Naive thymus-derived CD8-positive, alpha-beta T cell (primary cell): ENCODE results near the gene VTI1A. TPM values are rescaled to one million over a fixed set of nuclear protein-coding genes. Genes with fewer than 3 reads are reported as not detected.
"Not testable (repeated sequence)": the region's sequence is repeated elsewhere in the genome, so short reads cannot be mapped to it uniquely, and the experiment has no call there.

ENCODE experiments used
- ATAC-seq, 2 donors: fragments of 150-1000 bp; cut with Tn5 transposase in 1 of 2; sonication (Bioruptor Pico), chemical (Tn5 transposase) in 1 of 2; 1 replicate in 1 of 2; 2 replicates in 1 of 2; pipeline ENCODE4 v1.10.0; 2021; ENCODE audit warnings: mild to moderate bottlenecking in 2 of 2, moderate library complexity in 2 of 2
- POLR2A ChIA-PET: fragments of 350-600 bp; sonication (Branson Sonifier 250); formaldehyde crosslinking; loops from one replicate; lab custom pipeline; 2021; ENCODE audit warnings: antibody characterized with exemption; lab: Charles Lee
- DNase-seq, 10 donors: peaks; one replicate each; pipeline versions ENCODE4 v3.0.0 to v3.0.0-alpha.2; 2020 to 2022
- H3K27ac Mint-ChIP-seq, 10 donors: one replicate each; pipeline ENCODE4 v1.8.0; 2020 to 2022; ENCODE audit warnings: mild to moderate bottlenecking in 10 of 10, mixed read lengths in 10 of 10, moderate library complexity in 4 of 10, inconsistent platforms in 1 of 10
- H3K27me3 Mint-ChIP-seq, 5 donors: one replicate each; pipeline ENCODE4 v1.8.0; 2021 to 2022; ENCODE audit warnings: mixed read lengths in 5 of 5
- H3K36me3 Mint-ChIP-seq, 3 donors: one replicate each; pipeline ENCODE4 v1.8.0; 2020 to 2022; ENCODE audit warnings: mixed read lengths in 3 of 3, mild to moderate bottlenecking in 2 of 3, inconsistent platforms in 1 of 3
- H3K4me1 Mint-ChIP-seq, 4 donors: one replicate each; pipeline ENCODE4 v1.8.0; 2021 to 2022; ENCODE audit warnings: mixed read lengths in 4 of 4
- H3K4me3 Mint-ChIP-seq, 10 donors: one replicate each; pipeline ENCODE4 v1.8.0; 2020 to 2022; ENCODE audit warnings: mild to moderate bottlenecking in 10 of 10, mixed read lengths in 10 of 10, moderate library complexity in 6 of 10, inconsistent platforms in 1 of 10
- H3K9me3 Mint-ChIP-seq, 9 donors: one replicate each; pipeline ENCODE4 v1.8.0; 2020 to 2022; ENCODE audit warnings: mixed read lengths in 9 of 9, mild to moderate bottlenecking in 3 of 9, inconsistent platforms in 1 of 9, moderate library complexity in 1 of 9
- polyA plus RNA-seq, 3 donors: library from polyadenylated mRNA; unstranded; fragments of 300-500 nt; fragmentation: Illumina TruSeq; gene quantifications; one replicate each; pipeline ENCODE4 v1.2.3, GENCODE V29; 2021
- total RNA-seq, 8 experiments: library from RNA in 2 of 8; stranded (reverse) in 2 of 8; gene quantifications; one replicate each; pipeline ENCODE4 v1.2.3 and lab custom pipeline; 2021 to 2026

The VTI1A gene
- total and polyA plus RNA-seq, 5 experiments from 2014 or later, result 24.4 to 42.7 (median 30.2) TPM

- no peak overlapping the region for H3K27ac Mint-ChIP-seq
- H3K9me3 Mint-ChIP-seq, result peaks cover 9 to 43% (median 27%) of the 10 kb centered on the region in 9 donors
- peaks cover 0 to 15% (median 0%) of the 10 kb centered on the region in 4 donors for H3K4me1 Mint-ChIP-seq
- H3K4me3 Mint-ChIP-seq, result no peak overlapping the region
- DNase-seq (no peak), ATAC-seq (no peak)
- POLR2A ChIA-PET, result no interaction called here
- no peaks in the 10 kb centered on the region for H3K27me3 Mint-ChIP-seq
- H3K36me3 Mint-ChIP-seq, result peaks cover 3 to 29% (median 13%) of the 10 kb centered on the region in 3 donors
Observed at GRCh38 chr10:112848228-112848627, 401.2 kb downstream of the VTI1A start.

GRCh38 chr10:112848868-112849430, 401.9 kb downstream of the VTI1A start:
- ATAC-seq, result no peak
- no peak overlapping the region for H3K27ac Mint-ChIP-seq
- H3K36me3 Mint-ChIP-seq, result peaks cover 3 to 26% (median 21%) of the 10 kb centered on the region in 3 donors
- peaks cover 0 to 17% (median 0%) of the 10 kb centered on the region in 4 donors for H3K4me1 Mint-ChIP-seq
- H3K4me3 Mint-ChIP-seq, result no peak overlapping the region
- peaks cover 9 to 43% (median 27%) of the 10 kb centered on the region in 9 donors for H3K9me3 Mint-ChIP-seq
- POLR2A ChIA-PET, result no interaction called here
- no peaks in the 10 kb centered on the region for H3K27me3 Mint-ChIP-seq
- DNase-seq, result no peak

GRCh38 chr10:112849546-112849945, 402.5 kb downstream of the VTI1A start:
- ATAC-seq (no peak), DNase-seq (no peak)
- Mint-ChIP-seq H3K4me1 (peaks cover 0 to 17% (median 0%) of the 10 kb centered on the region in 4 donors), H3K9me3 (peaks cover 9 to 42% (median 26%) of the 10 kb centered on the region in 9 donors), H3K27ac (no peak overlapping the region), H3K36me3 (peaks cover 3 to 30% (median 26%) of the 10 kb centered on the region in 3 donors), H3K4me3 (no peak overlapping the region), H3K27me3 (no peaks in the 10 kb centered on the region)
- POLR2A ChIA-PET, result no interaction called here

GRCh38 chr10:112851181-112851580, 404.2 kb downstream of the VTI1A start:
- no peak for DNase-seq
- H3K9me3 Mint-ChIP-seq, result peaks cover 7 to 28% (median 18%) of the 10 kb centered on the region in 9 donors
- no peak for ATAC-seq
- POLR2A ChIA-PET, result no interaction called here
- no peak overlapping the region for H3K27ac Mint-ChIP-seq
- peaks cover 0 to 17% (median 0%) of the 10 kb centered on the region in 4 donors for H3K4me1 Mint-ChIP-seq
- peaks cover 3 to 29% (median 23%) of the 10 kb centered on the region in 3 donors for H3K36me3 Mint-ChIP-seq
- H3K27me3 Mint-ChIP-seq, result no peaks in the 10 kb centered on the region
- no peak overlapping the region for H3K4me3 Mint-ChIP-seq

- POLR2A ChIA-PET, result no interaction called here
Observed at GRCh38 chr10:112851588-112852211, 404.7 kb downstream of the VTI1A start.

GRCh38 chr10:112852306-112852705, 405.3 kb downstream of the VTI1A start:
- Mint-ChIP-seq H3K4me3 (no peak overlapping the region), H3K9me3 (peaks cover 4 to 26% (median 17%) of the 10 kb centered on the region in 9 donors), H3K36me3 (peaks cover 3 to 28% (median 20%) of the 10 kb centered on the region in 3 donors), H3K27ac (peak overlapping the region in 1 of 10 donors; percentile 19), H3K27me3 (no peaks in the 10 kb centered on the region), H3K4me1 (peaks cover 0 to 17% (median 0%) of the 10 kb centered on the region in 4 donors)
- no peak for DNase-seq
- ATAC-seq, result no peak
- POLR2A ChIA-PET, result no interaction called here

More at GRCh38 chr10:112851588-112852211, 404.7 kb downstream of the VTI1A start:
- ATAC-seq (no peak), DNase-seq (no peak)
- Mint-ChIP-seq H3K27me3 (no peaks in the 10 kb centered on the region), H3K36me3 (peaks cover 3 to 31% (median 23%) of the 10 kb centered on the region in 3 donors), H3K9me3 (peaks cover 7 to 26% (median 19%) of the 10 kb centered on the region in 9 donors), H3K4me3 (no peak overlapping the region), H3K4me1 (peaks cover 0 to 17% (median 0%) of the 10 kb centered on the region in 4 donors), H3K27ac (no peak overlapping the region)

GRCh38 chr10:112855134-112855533, 408.1 kb downstream of the VTI1A start:
- POLR2A ChIA-PET, result no interaction called here

GRCh38 chr10:112857493-112857892, 410.5 kb downstream of the VTI1A start:
- Mint-ChIP-seq H3K36me3 (peaks cover 0 to 23% (median 15%) of the 10 kb centered on the region in 3 donors), H3K9me3 (peaks cover 0 to 25% (median 7%) of the 10 kb centered on the region in 9 donors), H3K4me1 (peaks cover 0 to 5% (median 0%) of the 10 kb centered on the region in 4 donors), H3K27ac (no peak overlapping the region), H3K4me3 (no peak overlapping the region), H3K27me3 (peaks cover 0 to 6% (median 0%) of the 10 kb centered on the region in 5 donors)
- POLR2A ChIA-PET, result no interaction called here
- no peak for ATAC-seq
- DNase-seq, result no peak

More at GRCh38 chr10:112855134-112855533, 408.1 kb downstream of the VTI1A start:
- Mint-ChIP-seq H3K27ac (no peak overlapping the region), H3K9me3 (peaks cover 0 to 23% (median 7%) of the 10 kb centered on the region in 9 donors), H3K27me3 (peaks cover 0 to 6% (median 0%) of the 10 kb centered on the region in 5 donors), H3K4me3 (no peak overlapping the region), H3K36me3 (peaks cover 0 to 16% (median 15%) of the 10 kb centered on the region in 3 donors), H3K4me1 (peaks cover 0 to 15% (median 0%) of the 10 kb centered on the region in 4 donors)
- DNase-seq (no peak), ATAC-seq (no peak)

GRCh38 chr10:112858986-112859651, 412.1 kb downstream of the VTI1A start:
- Mint-ChIP-seq H3K4me3 (no peak overlapping the region), H3K4me1 (peaks cover 0 to 2% (median 0%) of the 10 kb centered on the region in 4 donors), H3K27me3 (peaks cover 0 to 6% (median 0%) of the 10 kb centered on the region in 5 donors), H3K36me3 (peaks cover 0 to 28% (median 7%) of the 10 kb centered on the region in 3 donors), H3K9me3 (peaks cover 0 to 28% (median 12%) of the 10 kb centered on the region in 9 donors), H3K27ac (no peak overlapping the region)
- DNase-seq (no peak), ATAC-seq (no peak)
- POLR2A ChIA-PET, result no interaction called here

- Mint-ChIP-seq H3K4me3 (no peak overlapping the region), H3K27me3 (peaks cover 0 to 6% (median 0%) of the 10 kb centered on the region in 5 donors), H3K27ac (no peak overlapping the region), H3K9me3 (peaks cover 0 to 35% (median 13%) of the 10 kb centered on the region in 9 donors), H3K36me3 (peaks cover 0 to 22% (median 4%) of the 10 kb centered on the region in 3 donors), H3K4me1 (peaks cover 0 to 2% (median 0%) of the 10 kb centered on the region in 4 donors)
- DNase-seq (no peak), ATAC-seq (no peak)
- POLR2A ChIA-PET, result no interaction called here
Observed at GRCh38 chr10:112859793-112860192, 412.8 kb downstream of the VTI1A start.

GRCh38 chr10:112863461-112863860, 416.4 kb downstream of the VTI1A start:
- H3K4me1 Mint-ChIP-seq, POLR2A ChIA-PET: not testable (repeated sequence)

More at GRCh38 chr10:112863461-112863860, 416.4 kb downstream of the VTI1A start:
- H3K36me3 Mint-ChIP-seq, result peaks cover 0 to 12% (median 4%) of the 10 kb centered on the region in 3 donors
- ATAC-seq, DNase-seq, H3K27ac Mint-ChIP-seq, H3K27me3 Mint-ChIP-seq, H3K4me3 Mint-ChIP-seq: not testable (repeated sequence)
- peaks cover 0 to 27% (median 12%) of the 10 kb centered on the region in 9 donors for H3K9me3 Mint-ChIP-seq
